Liver (tissue), 3 donors: ENCODE measurements around the gene KIF4B.

Experiments used
- CTCF ChIP-seq: fragments of 150-350 bp; IDR thresholded peaks from 2 replicates; pipeline ENCODE4 v1.5.1; 2017; ENCODE audit warnings: improper control_type of control experiment, low read depth, low read length; ENCODE audit not compliant: missing input control
- EGR1 ChIP-seq, 2 donors: IDR thresholded peaks; 2 replicates each; pipeline ENCODE4 v1.6.1; 2016 to 2018; ENCODE audit warnings: antibody characterized with exemption in 2 of 2, low read depth in 2 of 2
- JUND ChIP-seq, 2 donors: IDR thresholded peaks; 2 replicates each; pipeline ENCODE4 v1.6.1; 2016; ENCODE audit warnings: antibody characterized with exemption in 2 of 2
- NR2F2 ChIP-seq: IDR thresholded peaks from 2 replicates; pipeline ENCODE4 v1.6.1; 2016; ENCODE audit warnings: antibody characterized with exemption
- RAD21 ChIP-seq, 2 donors: IDR thresholded peaks; 2 replicates each; pipeline ENCODE4 v1.6.1; 2016; ENCODE audit warnings: antibody characterized with exemption in 2 of 2, mild to moderate bottlenecking in 2 of 2
- RXRA ChIP-seq, 2 donors: IDR thresholded peaks; 2 replicates each; pipeline ENCODE4 v1.6.1; 2017 to 2018; ENCODE audit warnings: antibody characterized with exemption in 2 of 2, mild to moderate bottlenecking in 1 of 2
- SP1 ChIP-seq: IDR thresholded peaks from 2 replicates; pipeline ENCODE4 v1.6.1; 2018; ENCODE audit warnings: antibody characterized with exemption, mild to moderate bottlenecking
- TAF1 ChIP-seq: conservative IDR thresholded peaks from 2 replicates; pipeline ENCODE4 v1.6.1; 2016; ENCODE audit warnings: antibody characterized with exemption, mild to moderate bottlenecking
- TF ChIP-seq, protein P1 (sequence below): IDR thresholded peaks from 2 replicates; pipeline ENCODE4 v1.6.1; 2016; ENCODE audit warnings: antibody characterized with exemption
- TF ChIP-seq, protein P2 (sequence below): IDR thresholded peaks from 2 replicates; pipeline ENCODE4 v1.6.1; 2016; ENCODE audit warnings: antibody characterized with exemption
- TF ChIP-seq, protein P3 (sequence below): IDR thresholded peaks from 2 replicates; pipeline ENCODE4 v1.6.1; 2016; ENCODE audit warnings: antibody characterized with exemption, mild to moderate bottlenecking
- TF ChIP-seq, protein P4 (sequence below): IDR thresholded peaks from 2 replicates; pipeline ENCODE4 v1.6.1; 2016; ENCODE audit warnings: antibody characterized with exemption
- donor health status: healthy.
- donor health status: healthy.

GRCh38 chr5:155024015-155024414 lies 10.5 kb downstream of the KIF4B start:
- TF ChIP-seq CTCF = no peak
- TF ChIP-seq, protein P1, sequence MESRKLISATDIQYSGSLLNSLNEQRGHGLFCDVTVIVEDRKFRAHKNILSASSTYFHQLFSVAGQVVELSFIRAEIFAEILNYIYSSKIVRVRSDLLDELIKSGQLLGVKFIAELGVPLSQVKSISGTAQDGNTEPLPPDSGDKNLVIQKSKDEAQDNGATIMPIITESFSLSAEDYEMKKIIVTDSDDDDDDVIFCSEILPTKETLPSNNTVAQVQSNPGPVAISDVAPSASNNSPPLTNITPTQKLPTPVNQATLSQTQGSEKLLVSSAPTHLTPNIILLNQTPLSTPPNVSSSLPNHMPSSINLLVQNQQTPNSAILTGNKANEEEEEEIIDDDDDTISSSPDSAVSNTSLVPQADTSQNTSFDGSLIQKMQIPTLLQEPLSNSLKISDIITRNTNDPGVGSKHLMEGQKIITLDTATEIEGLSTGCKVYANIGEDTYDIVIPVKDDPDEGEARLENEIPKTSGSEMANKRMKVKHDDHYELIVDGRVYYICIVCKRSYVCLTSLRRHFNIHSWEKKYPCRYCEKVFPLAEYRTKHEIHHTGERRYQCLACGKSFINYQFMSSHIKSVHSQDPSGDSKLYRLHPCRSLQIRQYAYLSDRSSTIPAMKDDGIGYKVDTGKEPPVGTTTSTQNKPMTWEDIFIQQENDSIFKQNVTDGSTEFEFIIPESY = no peak
- TF ChIP-seq JUND (IDR thresholded peaks at IDR 0.05) = no peak
- no peak for TF ChIP-seq RXRA (IDR thresholded peaks at IDR 0.05)
- TF ChIP-seq, protein P2, sequence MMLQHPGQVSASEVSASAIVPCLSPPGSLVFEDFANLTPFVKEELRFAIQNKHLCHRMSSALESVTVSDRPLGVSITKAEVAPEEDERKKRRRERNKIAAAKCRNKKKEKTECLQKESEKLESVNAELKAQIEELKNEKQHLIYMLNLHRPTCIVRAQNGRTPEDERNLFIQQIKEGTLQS = no peak
- TF ChIP-seq NR2F2 = no peak
- no peak for TF ChIP-seq TAF1
- TF ChIP-seq EGR1 (IDR thresholded peaks at IDR 0.05; ENCODE audit: low read depth in 2 of 2) = no peak
- TF ChIP-seq SP1 = no peak
- TF ChIP-seq, protein P3, sequence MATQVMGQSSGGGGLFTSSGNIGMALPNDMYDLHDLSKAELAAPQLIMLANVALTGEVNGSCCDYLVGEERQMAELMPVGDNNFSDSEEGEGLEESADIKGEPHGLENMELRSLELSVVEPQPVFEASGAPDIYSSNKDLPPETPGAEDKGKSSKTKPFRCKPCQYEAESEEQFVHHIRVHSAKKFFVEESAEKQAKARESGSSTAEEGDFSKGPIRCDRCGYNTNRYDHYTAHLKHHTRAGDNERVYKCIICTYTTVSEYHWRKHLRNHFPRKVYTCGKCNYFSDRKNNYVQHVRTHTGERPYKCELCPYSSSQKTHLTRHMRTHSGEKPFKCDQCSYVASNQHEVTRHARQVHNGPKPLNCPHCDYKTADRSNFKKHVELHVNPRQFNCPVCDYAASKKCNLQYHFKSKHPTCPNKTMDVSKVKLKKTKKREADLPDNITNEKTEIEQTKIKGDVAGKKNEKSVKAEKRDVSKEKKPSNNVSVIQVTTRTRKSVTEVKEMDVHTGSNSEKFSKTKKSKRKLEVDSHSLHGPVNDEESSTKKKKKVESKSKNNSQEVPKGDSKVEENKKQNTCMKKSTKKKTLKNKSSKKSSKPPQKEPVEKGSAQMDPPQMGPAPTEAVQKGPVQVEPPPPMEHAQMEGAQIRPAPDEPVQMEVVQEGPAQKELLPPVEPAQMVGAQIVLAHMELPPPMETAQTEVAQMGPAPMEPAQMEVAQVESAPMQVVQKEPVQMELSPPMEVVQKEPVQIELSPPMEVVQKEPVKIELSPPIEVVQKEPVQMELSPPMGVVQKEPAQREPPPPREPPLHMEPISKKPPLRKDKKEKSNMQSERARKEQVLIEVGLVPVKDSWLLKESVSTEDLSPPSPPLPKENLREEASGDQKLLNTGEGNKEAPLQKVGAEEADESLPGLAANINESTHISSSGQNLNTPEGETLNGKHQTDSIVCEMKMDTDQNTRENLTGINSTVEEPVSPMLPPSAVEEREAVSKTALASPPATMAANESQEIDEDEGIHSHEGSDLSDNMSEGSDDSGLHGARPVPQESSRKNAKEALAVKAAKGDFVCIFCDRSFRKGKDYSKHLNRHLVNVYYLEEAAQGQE = no peak
- no peak for TF ChIP-seq RAD21 (IDR thresholded peaks at IDR 0.05)
- TF ChIP-seq, protein P4, sequence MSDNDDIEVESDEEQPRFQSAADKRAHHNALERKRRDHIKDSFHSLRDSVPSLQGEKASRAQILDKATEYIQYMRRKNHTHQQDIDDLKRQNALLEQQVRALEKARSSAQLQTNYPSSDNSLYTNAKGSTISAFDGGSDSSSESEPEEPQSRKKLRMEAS = no peak
